Right kidney (tissue), 1 donor: ENCODE results near the gene MED31.
"Not testable (repeated sequence)": the region's sequence is repeated elsewhere in the genome, so short reads cannot be mapped to it uniquely, and the experiment has no call there.

Experiments used
- DNase-seq: peaks from one replicate; pipeline ENCODE4 v3.0.0-alpha.2; 2016

The MED31 gene

DNA sequence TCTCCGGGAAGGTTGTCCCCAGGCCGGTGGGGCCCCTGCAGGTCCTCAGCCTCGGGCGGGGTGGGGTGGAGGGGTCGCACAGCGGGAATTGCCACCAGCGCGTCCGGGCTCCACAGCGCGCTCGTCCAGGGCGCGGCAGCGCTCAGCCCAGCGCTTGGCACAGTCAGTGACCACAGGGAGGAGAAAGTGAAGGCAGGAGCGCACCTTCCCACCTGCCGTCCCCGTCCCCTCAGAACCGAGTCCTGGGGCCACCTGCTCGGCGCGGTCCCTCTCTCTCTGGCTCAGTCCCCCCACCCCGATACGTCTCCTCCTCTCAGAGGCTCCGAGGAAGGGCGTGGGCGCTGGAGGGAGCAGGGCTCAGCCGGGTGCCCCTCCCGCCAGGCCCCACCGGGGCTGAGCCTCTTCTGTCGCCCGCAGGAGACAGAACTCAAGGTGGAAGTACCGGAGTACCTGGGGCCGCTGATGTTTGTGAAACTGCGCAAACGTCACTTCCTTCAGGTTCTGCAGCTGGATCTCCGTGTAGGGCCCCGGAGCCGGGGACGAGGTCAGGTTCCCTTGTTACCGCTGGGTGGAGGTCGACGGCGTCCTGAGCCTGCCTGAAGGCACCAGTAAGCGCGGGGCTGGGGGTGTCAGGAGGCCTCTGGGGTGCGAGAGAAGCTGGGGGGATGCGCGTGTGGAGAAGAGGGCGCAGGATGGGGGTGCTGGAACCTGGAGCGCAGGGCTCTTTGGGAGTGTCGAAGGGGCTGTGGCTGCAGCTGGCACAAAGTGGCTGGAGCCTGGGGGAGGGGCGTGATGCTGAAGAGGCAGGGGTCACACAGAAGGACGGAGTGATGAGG lies 5.6 kb upstream of the MED31 start:
- DNase-seq = peak; percentile 36

DNA sequence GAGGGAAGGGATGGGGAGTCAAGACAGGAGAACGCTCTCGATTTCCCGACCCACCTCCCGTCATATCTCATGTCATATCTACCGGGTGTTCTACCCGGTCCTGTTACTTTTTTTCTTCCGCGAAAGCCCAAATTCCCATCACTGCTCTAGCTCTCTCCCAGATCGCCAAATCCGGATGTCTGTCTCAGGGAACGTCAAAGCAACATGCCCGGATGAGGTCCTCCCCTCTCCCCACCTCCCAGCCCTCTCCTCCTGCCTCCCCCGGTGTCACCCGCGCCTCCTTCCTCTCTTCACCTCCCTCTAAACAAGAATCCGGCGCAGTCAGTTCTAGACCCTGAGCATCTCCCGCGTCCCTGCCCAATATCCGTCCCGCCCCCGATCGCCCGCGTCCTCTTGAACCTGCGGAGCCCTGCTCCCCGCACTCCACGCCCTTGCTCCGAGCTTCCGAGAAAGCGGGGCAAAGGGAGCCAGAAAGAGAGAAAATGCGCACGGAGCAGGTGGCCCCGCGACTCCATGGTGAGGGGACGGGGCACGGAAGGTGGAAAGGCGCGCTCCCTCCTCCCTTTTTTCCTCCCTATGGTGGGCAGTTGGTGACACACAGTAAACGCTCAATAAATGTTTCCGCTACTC lies 4.4 kb upstream of the MED31 start:
- DNase-seq = not testable (repeated sequence)

DNA sequence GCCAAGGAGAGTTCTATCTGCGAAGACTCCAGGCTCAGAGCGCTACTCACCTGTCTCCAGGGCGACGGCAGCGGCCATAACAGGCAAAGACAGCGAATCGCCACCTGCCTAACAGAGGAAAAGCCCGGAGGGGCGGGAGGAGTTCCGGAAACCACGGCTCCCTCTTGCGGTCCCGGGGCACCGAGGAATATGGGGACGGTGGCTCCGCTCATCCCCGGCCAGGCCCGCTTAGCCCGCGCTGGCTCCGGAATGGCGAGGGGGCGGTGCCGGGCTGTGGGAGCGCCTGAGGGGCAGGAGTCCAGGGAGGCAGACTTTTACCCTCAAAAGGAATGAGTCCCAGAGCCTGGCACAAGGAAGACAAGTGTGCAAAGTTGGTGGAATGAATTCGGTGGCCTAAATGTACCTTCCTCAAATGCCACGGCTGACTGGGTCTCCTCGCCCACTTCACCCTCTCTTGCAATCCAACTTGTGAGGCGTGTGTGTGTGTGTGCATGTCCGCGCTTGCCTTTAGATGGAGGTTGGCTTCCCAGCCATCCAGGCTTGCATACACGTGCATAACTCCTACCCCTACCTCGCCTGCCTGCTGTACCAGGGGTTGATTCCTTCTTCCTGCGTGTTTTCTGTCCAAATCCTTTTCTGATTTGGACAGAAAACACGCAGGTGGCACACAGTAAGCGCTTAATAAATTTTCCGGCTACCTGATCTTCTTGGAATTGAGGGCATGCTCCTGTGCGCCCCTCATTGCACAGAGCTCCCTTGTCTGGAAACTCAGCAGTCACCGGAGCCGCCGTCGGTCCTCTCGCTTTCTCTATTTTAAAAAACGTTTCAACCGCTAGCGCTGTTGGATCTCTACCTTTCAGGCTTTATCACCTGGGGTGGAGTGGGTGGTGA lies 3.7 kb upstream of the MED31 start:
- peak; percentile 66 for DNase-seq

DNA sequence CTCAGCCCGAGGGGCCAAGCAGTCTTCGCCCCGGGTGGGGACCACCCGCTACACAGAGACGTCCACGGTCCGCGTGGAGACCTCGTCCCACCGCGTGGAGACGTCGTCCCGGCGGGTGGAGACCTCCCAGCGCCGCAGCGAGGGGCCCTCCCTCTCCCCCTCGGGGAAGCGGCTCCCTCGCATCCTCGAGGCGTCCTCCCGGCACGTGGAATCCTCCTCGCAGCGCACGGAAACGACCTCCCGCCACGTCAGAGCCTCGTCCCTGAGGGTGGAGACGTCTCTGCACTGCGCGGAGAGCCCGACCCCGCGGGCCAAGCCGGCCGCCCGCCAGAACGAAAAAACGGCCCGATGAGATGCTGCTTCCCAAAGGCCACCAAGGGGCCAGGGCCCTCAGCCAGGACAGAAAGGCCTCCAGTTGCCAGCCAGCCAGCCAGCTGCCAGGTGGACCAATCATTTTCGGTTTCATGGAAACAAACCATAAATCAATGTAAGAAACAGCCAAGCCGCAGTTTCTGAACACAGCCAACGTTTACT lies 581 bp upstream of the MED31 start:
- no peak for DNase-seq

DNA sequence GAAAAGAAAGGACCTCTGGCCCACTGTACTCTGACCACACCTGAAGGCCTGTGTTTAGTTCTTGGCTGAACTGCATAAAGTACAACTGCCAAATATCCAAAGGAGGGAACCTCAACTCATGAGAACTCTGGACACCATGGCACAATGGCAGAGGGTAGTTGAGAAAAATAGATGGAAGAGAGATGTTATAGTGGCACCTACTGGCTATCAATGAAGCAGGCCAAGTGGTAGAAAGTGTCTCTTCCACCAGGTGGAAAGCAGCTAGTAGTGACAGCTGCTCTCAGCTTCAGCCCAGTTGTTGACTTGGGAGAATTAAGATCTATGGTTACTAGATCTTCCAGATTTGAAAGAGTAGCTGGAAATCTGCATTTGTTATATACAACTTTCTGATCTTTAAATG lies 3.2 kb downstream of the MED31 start:
- DNase-seq = no peak

DNA sequence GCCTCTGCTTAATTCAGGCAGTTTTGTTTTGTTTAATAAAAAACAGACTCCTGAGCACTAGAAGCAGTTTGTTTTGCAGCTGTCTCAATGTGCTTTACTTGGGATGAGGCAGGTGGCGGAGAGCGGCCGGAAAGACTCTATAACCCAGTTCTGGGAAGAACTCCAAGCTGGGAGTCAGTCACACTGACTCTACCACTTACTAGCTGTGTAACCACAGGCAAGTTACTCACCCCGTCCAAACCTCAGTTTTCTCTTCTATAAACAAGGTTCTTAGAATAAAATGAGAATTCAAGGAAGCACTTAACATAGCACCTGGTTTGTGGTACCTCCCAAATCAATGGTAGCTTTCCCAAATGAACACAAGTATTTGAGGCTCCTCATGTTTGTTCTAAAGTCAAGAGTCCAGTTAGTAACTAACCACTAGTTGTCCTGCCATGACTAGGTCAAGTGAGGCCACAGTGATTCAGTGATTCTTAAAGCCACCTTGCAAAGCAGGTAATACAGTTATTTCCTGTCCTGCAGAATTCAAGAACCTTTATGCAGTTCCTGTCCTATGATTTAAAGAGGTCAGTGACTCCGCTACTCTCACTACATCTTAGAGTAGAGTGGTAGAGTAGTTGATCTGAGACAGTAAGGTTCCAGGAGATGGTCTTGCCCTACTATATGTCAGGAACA lies 7.8 kb downstream of the MED31 start:
- no peak for DNase-seq

DNA sequence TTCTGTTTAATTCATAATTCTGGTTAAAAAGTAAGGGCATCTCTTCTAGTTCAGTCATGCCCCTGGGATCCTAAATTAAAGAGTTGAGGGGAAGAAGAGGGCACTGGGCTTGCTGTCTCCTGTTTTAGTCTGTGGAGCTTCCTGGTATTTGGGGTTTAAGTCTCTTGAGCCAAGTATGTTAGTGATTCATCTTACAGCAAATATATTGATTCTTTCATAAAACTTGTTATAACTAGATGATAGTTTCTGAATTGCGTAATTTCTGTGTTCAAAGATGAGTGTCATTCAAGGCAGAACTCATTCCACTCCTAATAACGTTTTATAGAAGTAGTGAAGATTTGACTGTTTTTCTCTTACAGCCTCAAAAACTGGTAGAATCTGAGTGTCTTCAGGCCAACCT lies 8.8 kb downstream of the MED31 start:
- no peak for DNase-seq

DNA sequence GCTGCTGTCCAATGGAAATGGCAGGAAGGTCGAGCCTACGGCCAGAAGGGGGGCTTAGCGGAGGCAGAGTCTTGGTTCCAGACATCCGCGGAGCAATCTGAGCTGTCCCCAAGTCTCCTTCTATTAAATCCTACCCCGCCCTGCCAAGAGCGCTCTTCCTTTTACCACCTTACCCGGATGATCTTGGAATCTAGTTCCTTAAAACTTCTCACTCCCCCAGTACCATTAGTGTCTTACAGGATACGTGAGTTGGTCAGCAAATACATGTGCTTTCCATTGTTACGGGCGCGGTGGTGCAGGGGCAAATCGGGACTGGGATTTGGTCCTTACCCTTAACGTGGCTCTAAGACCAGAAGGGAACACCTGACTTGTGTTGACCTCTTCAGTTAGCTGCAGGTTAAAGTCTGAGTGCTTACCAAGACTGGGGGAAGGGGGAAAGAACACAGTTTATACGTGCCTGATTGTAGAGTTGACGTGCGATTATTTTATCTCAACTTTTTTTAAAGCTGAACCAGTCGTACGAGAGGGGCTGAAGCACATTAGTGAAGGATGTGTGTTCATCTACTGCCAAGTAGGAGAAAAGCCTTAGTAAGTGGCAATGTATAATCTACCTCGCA lies 10.1 kb downstream of the MED31 start:
- no peak for DNase-seq

DNA sequence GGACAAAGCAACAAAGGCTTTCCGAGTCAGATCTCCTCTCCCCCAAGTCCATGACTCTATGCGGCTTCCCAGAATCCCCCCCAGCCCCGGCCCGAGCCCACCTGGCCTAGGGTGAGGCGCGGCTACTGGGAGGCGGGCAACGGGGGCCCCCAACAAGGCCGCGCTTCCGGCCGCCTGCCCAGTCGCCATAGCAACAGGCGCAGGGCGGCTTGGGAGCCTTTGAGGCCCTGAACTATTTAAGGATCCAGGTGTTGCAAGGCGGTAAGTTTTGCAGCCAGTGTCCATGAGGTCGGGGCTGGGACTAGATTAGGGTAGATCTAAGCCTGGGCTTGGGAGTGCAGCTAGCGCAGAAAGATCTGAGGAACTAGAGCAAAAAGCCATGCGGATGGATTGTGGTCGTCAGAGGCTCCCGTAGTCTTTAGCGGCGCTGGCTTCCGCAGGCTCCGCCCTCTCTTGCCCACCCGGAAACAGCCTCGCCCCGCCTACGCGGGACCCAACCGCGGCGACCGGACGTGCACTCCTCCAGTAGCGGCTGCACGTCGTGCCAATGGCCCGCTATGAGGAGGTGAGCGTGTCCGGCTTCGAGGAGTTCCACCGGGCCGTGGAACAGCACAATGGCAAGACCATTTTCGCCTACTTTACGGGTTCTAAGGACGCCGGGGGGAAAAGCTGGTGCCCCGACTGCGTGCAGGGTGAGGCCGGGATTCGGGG lies 10.7 kb downstream of the MED31 start, which contains the start of the genes KIAA0753 and TXNDC17:
TSS of gene KIAA0753 (minus strand) at position 176 of the 711 bp plus-strand sequence. CDS start 5,608 bp downstream, outside the sequence.
TSS of gene TXNDC17 (plus strand) at position 525 of the 711 bp plus-strand sequence. CDS start at position 548, 23 bp downstream.
- DNase-seq = peak; percentile 99

DNA sequence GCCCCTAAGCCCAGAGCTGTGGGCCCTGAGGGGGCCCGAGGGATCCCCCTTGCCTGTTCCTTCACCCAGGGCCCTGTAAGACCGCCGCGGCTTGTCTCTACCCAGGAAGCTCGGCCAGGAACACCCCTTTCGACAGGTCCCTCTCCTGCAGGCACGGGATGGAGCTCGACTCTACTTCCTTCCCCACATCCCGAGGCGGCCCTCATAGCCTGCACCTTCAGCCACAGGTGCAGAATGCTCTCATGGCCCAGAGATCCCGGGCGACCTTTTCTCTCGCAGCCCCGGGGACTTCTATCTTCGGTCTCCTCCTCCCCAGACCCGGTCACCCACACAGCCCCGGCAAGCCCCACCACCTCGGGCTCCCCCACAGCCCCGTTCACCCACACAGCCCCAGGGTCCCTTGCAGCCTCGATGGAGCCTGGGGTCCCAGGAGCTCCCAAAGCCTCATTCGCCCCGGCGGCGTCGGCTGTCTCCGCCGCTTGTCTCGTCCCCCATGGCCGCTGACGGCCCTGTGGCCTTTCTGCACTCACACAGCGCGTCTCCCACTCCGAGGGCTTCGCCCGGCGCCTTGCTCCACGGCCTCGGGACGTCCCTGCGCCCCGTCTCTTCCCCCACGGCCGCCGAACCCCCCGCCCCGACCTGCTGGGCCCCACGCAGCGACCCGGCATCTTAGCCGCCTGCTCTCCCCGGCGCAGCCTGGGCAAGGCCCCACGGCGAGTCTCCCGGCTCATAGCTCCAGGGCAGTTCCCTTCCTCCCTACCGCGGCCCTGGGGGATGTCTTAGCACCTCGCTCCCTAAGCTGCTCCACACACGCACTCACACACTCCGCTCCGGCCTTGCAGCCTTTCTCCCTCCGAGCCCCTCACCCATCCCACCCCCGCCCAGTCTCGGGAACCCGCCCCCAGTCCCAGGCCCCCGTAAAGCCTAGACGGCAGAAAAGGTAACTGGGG lies 11.5 kb downstream of the MED31 start:
- DNase-seq = peak; percentile 41

DNA sequence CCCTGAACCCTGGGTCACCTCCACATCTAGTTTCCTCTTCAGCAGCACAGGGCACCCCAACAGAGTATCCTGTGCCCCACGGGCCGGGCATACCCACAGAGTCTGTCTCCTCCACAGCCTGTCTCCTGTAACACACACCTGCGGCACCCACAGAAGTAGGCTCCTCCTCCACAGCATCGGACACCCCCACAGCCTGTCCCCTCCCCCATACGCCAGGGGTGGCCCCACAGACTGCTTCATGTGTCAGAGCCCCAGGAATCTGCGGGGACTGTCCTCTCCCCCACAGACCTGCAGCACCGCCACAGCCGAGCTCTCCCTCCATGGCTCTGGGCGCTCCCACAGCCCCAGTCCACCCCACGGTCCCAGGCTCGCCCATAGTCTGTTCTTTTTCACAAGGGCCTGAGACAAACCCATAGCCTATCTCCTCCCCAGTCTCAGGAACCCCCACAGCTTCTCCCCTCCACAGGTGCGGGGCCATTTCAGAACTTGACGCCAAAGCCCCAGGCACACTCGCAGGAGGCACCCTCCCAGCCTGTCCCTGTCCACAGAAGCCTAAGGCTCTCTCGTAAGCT lies 12.3 kb downstream of the MED31 start:
- no peak for DNase-seq

DNA sequence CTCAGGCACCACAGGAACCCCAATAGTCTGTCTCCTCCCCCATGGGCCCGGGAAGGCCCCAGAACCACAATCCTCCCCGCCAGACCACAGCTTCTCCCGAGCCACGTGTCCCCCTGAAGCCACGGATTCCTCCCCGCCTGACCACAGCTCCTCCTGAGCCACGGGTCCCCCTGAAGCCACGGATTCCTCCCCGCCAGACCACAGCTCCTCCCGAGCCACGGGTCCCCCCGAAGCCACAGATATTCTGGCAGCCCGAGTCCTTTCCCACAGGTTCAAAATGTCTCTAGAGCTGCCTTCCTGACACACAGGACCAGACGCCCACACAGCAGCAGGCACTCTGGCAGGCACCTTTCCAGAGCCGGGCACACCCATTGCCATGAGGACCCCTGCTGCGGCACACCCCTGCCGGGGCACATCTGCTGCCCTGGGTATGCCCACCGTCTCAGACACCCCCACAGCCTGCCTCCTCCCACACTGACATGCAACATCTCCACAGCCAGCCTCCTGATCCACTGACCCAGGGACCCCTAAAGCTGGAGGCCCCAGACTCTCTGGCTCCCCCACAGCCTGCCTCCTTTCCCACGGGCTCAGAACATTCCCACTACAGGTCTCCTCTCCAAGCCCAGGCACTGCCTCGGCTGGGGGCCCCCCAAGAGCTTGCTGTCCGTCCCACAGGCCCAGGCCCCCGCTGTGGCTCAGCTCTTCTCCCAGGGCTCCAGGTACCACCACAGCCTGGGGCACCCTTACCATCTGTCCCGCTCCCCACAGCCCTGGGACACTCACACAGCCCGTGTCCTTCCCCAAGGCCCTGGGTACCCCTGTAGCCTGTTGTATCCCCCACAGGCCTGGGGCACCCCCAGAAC lies 13.1 kb downstream of the MED31 start:
- no peak for DNase-seq

DNA sequence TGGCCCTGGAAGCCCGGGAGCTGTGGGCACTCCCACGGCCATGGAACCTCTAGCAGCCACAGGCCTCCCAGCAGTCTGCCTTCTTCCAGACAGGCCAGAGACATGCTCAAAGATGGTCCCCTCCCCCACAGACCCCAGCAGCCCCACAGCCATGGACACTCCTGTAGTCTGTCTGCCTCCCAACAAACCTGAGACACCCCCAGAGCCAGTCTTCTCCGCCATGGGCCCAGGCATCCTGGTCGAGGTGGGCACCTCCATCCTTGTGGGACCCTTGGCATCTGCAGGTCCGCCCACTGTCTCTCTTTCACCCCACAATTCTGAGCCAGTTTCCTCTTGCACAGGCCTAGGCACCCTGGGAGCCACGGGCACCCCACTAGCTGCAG lies 14.0 kb downstream of the MED31 start:
- DNase-seq = no peak

DNA sequence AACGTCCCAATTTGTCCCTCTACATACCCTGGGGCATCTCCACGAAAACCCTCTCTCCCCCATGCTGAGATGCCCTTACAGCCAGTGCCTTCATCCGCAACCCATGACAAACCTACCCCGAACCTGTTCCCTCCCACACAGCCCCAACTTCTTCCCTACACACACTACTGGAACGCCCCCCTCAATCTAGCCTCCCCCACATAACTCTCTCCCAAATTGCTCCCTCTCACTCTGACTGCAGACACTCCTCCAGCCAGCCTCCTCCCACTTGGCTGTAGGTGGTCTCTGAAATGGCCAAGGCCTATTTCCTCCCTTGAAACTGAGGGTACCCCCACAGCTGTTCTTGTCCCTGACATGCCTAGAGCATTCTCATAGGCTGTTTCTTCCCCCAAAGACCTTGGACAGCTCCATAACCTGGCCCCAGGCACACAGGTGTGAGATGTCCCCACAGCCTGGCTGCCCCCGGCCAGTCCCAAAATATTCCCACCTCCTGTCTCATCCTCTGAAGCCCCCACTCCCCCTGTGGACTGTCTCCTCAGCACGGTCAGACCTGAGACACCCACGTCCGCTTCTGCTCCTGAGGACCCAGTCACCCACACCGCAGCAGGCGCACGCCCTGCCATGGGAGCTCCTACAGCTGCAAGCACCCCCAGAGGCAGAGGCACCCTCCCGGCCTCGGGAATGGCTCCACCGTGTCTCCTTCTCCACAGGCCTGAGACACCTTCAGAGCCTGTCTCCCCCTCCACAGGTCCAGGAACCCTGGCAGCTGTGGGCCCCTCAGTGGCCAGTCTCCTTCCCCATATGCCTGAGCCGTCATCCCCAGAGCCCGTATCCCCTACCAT lies 14.6 kb downstream of the MED31 start:
- DNase-seq = no peak

DNA sequence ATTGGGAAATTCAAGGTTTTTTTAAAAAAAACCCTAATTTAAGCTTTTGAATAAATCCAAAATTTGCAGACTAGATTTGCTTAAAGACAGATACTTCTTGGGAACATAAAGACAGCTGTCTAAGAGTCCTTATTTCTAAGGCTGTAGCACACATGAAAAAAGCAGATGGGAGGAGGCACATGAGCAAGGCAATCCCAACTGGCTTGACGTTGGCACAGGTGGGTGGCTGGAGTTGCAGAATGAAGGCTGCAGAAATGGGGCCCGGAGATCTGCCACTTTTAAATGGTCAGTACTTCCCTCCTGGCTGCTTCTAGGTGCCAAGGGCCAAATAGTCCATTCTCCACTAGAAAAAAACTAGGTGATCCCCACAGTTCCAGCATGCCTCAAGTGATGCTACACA lies 15.3 kb downstream of the MED31 start:
- DNase-seq = no peak

DNA sequence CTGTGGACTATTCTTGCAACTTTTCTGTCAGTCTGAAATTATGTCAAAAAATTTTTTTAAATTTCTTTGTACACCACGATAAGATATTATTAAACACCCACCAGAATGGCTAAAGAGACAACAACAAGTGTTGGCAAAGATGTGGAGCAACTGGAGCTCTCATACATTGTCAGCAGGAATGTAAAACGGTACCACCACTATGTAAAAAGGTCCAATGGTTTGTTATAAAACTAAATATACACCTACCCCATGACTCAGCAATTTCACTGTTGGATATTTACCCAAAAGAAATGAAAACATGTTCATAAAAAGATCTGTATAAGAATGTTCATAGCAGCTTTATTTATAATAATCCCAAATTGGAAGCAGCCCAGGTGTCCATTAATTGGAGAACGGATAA lies 18.1 kb downstream of the MED31 start:
- no peak for DNase-seq

DNA sequence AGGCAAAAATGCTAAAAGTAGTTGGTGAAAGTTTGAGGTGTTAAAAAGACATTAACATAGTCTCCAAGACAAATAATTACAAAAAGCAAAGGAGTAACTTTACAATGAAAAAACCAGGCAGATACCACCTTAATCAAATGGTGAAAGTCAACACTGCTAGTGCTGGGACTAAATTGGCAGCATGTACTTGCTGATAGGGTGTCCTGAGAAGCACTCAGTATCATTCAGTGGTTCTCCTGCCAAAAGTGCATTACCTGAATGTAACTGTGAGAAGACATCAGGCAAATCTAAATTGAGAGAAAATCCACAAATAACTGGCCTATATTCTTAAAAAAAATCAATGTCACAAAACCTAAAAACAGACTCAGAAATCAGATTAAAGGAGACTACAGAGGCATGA lies 18.9 kb downstream of the MED31 start:
- no peak for DNase-seq
